Activated CD4-positive, alpha-beta T cell treated with anti-CD3 and anti-CD28 coated beads, Interleukin-2, amount 50 U/mL, for 48 hours (primary cell): ENCODE results near the gene CLASP2.
A peak's percentile ranks its signal among the peaks of the same experiment; 100 is the strongest.
"Not testable (repeated sequence)": the region's sequence is repeated elsewhere in the genome, so short reads cannot be mapped to it uniquely, and the experiment has no call there.

ENCODE experiments used
- DNase-seq, 2 experiments: peaks; one replicate each; pipeline ENCODE4 v3.0.0-alpha.2; 2020

The CLASP2 gene

DNA sequence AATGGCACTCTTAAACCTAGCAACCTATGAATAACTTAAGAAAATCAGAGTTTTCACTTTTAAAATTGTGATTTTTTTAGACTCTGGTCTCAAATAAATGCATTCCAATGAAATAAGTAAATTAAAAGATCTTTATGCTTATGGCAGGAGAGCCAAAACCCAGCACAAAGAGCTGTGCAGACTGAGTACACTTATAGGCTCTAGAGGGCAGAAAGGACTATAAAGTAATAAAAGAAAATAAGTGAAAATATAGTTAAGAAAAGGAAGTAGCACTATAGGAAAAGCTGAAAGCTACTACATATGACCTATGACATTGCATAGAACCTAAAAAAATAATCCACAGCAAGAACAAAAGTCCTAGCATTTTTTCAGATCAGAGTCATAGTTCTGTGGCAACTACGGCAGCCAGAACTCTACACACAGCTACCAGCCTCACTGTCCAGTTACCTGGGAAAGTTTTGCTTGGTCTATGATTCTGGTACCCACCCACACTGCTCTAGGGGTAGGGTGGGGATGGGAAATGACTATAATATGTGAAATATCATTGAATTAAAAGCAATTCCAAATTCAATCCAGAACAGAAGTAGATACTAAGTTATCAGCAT is 30.5 kb downstream of the CLASP2 start:
- no peak for DNase-seq

DNA sequence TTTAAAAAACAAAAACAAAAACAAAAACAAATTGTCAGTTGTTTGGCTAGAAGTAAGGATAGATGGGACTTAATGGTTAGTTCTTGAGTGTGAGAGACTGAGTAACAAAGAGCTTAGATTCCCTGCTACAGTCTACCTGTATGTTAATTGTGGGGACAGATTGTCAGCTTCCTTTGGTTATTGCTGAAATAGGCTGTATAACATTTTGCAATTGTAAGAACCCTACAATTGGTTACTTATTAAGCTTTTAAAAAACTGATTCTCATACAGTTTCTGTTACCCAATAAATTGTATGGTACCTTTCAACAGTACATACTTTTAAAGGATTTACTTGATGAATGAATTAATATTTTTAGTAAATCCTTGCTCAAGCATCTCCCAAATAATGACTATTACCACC is 35.3 kb downstream of the CLASP2 start:
- DNase-seq = no peak

GRCh38 chr3:33681667-33682066 is 36.4 kb downstream of the CLASP2 start:
- DNase-seq = no peak

- no peak for DNase-seq
Observed at GRCh38 chr3:33678073-33678472, 40.0 kb downstream of the CLASP2 start.

DNA sequence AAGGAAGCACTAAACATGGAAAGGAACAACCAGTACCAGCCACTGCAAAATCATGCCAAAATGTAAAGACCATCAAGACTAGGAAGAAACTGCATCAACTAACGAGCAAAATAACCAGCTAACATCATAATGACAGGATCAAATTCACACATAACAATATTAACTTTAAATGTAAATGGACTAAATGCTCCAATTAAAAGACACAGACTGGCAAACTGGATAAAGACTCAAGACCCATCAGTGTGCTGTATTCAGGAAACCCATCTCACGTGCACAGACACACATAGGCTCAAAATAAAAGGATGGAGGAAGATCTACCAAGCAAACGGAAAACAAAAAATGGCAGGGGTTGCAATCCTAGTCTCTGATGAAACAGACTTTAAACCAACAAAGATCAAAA is 44.6 kb downstream of the CLASP2 start:
- not testable (repeated sequence) for DNase-seq

DNA sequence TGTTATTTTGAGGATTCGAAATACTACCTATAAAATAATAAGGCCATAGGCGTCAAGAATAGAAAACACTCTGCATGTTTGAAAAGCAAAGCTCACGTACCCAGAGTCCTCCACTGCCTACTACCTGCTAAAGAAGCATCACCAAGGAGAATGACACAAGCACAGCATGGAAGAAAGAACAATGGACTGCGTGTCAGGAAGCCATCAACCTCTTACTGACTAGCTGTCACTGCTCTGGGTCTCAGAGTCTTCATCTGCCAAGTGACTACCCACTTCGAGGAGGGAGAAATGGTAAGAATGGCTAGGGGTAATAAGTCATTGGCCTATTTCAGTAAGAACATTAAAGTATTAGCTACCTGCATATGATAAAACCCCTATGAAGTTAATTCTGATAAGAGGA is 49.4 kb downstream of the CLASP2 start:
- no peak for DNase-seq

- DNase-seq = no peak
Observed at GRCh38 chr3:33665294-33665693, 52.8 kb downstream of the CLASP2 start.

GRCh38 chr3:33664195-33664594 is 53.9 kb downstream of the CLASP2 start:
- DNase-seq = no peak

- DNase-seq = no peak
Observed at GRCh38 chr3:33663042-33663441, 55.0 kb downstream of the CLASP2 start.

DNA sequence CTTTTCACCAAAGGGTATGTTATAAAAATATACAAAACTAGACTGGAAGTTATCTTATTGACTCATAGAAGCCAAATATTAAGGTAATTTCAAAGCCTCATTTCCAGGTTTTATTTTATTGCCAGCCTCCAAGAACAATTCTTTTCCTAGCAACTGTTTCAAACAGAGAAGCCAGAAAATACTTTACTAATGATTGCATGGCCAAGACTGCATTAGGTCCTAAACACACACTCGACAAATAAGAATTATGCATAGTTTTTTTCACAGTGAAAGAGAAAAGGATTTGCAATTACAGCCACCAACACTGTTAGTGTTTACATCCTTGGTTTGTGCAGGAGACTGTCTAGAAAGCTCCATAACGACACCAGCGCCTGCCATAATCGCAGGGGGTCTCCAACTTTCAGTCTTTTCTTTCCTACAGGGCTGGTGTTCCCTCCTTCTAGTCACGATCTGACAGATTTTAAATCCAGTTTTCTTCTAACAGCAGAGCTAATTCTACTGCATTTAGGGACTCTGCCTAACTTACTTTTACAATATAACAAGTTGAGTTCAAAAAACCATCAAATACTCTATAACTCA is 58.1 kb downstream of the CLASP2 start:
- DNase-seq = no peak

DNA sequence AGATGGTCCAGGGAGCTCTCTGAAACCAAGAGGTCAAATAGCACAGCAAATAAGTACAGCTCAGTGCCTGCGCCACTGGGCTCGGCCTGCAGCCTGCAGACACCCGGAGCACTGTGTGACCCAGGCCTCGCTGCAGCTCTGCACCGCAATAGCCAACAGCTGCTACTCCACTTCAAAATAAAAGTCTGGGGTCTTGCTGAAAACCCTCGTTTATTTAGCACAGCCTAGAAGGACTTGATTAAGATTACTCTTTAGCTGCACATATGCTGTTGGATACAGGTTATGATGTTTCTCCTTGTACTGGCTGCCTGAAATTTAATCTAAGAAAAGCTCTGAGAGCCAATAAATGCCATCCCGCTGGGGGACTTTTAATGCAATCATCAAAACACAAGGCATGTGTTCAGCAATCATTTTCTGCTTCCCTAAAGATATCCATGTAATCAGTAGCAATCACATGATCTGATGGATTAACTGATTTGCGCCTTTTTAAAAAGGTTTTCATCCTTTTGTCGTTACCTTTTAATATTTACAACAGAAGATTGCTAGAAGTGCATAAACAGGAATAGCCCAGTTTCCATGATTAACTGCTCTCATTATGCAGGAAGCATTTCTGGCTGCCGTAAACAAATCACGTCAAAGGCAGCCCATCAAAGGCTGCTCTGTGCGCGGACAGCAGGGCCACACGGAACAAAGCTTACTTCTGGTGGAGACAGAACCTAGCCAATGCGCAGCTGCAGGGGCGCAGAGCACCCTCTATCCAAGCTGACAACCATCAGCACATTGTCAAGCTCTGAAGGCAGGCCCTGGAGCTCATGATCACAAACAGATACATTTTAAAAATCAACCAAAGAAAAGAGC is 58.8 kb downstream of the CLASP2 start:
- DNase-seq = no peak

DNA sequence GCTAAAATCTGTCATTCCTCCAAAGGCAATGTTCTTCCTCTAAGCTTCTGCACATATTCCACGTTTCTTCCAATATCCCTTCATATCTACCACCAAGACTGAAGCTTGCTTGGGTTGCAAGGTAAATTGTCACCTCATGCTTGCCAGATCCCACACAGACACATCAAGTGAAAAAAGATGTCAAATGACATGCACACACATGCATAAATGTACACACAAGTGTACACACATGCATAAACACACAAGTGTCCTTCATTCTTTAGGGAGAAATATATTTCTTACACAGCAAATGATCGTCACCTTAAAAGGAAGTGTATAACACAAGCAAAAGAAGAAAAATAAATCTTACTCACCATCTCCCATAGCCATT is 59.4 kb downstream of the CLASP2 start:
- no peak for DNase-seq

- no peak for DNase-seq
Observed at GRCh38 chr3:33658039-33658438, 60.0 kb downstream of the CLASP2 start.

- no peak for DNase-seq
Observed at GRCh38 chr3:33652736-33653135, 65.3 kb downstream of the CLASP2 start.

DNA sequence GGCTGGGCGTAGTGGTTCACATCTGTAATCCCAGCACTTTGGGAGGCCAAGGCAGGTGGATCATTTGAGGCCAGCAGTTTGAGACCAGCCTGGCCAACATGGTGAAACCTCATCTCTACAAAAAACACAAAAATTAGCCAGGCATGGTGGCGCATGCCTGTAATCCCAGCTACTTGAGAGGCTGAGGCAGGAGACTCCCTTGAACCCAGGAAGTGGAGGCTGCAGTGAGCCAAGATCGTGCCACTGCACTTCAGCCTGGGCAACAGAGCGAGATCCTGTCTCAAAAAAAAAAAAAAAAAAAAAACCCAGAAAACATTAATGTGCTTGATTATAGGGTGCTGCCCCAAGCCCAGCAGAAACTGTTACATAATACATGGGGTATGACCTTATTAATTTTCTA is 67.0 kb downstream of the CLASP2 start:
- DNase-seq = not testable (repeated sequence)

GRCh38 chr3:33650495-33650894 is 67.6 kb downstream of the CLASP2 start:
- no peak for DNase-seq

- DNase-seq = no peak
Observed at GRCh38 chr3:33648793-33649192, 69.3 kb downstream of the CLASP2 start.

- DNase-seq = no peak
Observed at GRCh38 chr3:33646406-33646805, 71.6 kb downstream of the CLASP2 start.

DNA sequence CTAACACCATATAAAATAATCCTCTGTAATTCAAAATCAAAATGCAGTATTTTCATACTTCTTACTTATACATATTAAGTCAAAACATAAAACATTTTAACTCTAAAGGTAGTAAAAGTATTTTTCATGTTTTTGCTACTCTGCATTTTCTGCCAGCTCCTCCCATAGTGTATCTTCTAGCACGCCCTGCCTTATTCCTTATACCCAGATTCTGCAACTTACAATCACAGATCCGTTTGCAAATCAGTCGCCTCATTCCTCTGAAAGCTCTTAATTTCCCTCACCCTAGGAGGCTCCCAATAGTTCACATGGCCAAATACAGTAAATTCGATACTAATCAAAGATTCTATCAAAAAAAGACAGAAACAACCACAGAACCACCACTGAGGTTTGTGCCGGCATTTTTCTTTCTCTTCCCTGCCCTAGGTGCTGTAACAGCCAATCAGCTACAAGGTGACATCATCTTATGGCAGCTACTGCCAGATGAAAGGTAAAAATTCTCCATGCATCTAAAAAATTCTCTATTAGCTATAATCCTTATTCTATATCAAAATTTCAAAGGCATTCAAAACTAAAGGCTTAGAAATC is 72.9 kb downstream of the CLASP2 start:
- peak; percentile 3 to 21 for DNase-seq

- DNase-seq = no peak
Observed at GRCh38 chr3:33644582-33644981, 73.5 kb downstream of the CLASP2 start.

GRCh38 chr3:33642806-33643205 is 75.2 kb downstream of the CLASP2 start:
- DNase-seq = no peak

- no peak for DNase-seq
Observed at GRCh38 chr3:33639889-33640288, 78.2 kb downstream of the CLASP2 start.

- no peak for DNase-seq
Observed at GRCh38 chr3:33637482-33637881, 80.6 kb downstream of the CLASP2 start.
